GM19468 (cell line): Measurements from ENCODE around the gene IL1R2.
A peak's percentile ranks its signal among the peaks of the same experiment; 100 is the strongest.

ENCODE experiments used
- ATAC-seq: cut with Tn5 transposase; IDR thresholded peaks from one replicate; pipeline ENCODE4 v1.9.1; 2021; ENCODE audit warnings: mild to moderate bottlenecking, moderate library complexity, moderate number of reproducible peaks; ENCODE audit not compliant: unreplicated experiment; ENCODE audit errors: extremely low read depth

Gene IL1R2

DNA sequence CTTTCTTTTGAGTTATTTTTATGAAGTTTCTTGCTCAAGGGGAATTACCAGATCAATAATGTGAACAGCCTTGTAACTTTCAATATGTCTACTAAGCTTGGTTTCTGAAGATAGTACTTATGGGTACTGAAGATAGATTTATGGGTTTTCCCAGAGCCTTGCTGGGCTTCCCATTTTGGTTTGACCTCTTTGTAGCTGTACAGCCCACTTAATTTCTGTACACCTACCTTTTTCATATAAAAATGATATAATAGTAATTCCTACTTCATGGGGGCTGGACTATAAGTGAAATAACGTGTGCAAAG is 22.2 kb downstream of the IL1R2 start:
- no peak for ATAC-seq

GRCh38 chr2:102015399-102015798 is 23.6 kb downstream of the IL1R2 start:
- no peak for ATAC-seq

DNA sequence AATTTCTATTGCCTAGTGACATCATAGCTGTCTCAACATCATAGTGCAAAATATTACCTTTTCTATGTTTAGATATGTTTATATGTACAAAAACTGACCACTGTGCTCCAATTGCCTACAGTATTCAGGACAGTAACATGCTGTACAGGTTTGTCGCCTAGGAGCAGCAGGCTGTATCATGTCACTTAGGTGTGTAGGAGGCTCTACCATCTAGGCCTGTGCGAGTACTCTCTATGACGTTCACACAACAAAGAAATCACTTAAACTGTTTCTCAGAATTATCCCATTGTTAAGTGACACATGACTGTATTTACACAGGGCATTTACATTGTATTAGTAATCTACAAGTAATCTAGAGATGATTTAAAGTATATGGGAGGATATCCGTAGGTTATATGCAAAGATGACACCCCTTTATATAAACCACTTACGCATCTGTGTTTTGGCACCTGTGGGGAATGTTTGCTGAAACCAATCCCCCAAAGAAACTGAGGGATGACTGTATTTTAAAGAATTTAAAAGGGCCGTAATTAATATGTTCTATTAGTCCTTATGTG is 24.7 kb downstream of the IL1R2 start:
- no peak for ATAC-seq

GRCh38 chr2:102018823-102019445 is 27.2 kb downstream of the IL1R2 start:
- ATAC-seq: no peak

GRCh38 chr2:102020596-102021170 is 28.9 kb downstream of the IL1R2 start:
- no peak for ATAC-seq

DNA sequence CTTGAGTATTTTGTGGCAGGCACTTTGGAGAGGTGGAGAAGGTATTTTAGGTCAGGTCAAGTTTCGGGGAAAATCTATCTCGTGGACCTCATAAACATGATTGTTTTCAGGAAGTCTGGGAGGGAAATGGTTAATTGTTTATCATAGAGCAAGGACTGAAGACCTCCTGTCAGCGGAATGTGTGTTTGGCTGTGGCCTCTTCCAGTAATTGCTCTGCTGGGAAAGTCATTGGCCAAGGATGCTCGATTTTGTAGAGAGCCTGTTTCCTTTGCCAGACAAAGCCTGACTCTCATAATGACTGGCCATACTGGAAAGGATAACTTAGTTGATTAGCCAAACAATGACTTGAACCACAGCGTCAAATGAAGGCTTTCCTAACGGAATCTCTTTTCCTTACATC is 30.0 kb downstream of the IL1R2 start:
- ATAC-seq: no peak

- no peak for ATAC-seq
Observed at GRCh38 chr2:102022884-102023539, 31.3 kb downstream of the IL1R2 start.

GRCh38 chr2:102024410-102024809 is 32.6 kb downstream of the IL1R2 start:
- no peak for ATAC-seq

DNA sequence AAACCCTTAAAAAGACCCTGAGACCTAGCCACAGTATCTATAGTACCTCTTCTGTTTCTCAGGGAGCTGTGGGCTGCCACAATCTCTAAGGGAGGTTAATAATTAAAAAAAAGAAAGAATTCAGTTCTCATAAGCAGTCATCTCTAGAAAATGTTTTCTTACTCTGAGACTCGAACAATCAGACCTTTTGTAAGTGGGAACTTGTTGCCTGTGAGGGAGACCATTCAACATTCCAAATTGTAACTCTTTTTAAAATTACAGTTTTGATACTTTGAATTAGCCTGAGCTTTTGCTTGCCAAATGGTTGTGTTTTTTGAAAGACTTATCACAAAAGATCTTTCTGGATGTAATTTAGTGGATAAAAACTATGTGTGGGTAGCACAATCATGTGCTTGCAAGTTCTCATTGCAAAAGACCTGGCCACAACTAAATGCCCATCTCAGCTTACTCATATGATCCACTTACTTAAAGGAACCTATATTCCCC is 33.3 kb downstream of the IL1R2 start:
- peak; percentile 73 for ATAC-seq

DNA sequence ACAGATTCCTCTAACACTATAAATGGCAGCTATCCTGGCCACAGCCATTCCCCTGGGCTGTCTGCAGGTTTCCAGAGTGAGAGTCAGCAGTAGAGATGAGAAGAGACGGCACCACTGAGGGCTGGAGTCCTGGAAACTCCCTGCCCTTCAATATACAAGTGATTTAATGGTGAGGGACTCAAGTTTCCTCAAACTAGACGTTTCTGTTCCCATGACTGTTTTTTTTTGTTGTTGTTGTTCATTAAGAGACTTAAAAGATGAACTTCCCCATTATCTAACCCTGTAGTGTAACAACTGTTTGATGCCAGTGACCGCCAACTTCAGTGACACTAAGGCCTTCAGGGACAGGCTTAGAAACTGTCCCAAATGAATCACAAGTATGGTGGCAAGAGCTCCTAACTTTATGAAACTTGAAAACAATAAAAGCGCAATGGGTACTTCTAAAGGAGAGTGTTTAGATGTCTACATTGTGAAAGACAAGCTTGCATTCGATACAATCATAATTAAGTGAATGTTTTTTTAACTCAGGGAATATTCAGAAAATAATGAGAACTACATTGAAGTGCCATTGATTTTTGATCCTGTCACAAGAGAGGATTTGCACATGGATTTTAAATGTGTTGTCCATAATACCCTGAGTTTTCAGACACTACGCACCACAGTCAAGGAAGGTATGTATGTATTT is 34.0 kb downstream of the IL1R2 start:
- no peak for ATAC-seq

DNA sequence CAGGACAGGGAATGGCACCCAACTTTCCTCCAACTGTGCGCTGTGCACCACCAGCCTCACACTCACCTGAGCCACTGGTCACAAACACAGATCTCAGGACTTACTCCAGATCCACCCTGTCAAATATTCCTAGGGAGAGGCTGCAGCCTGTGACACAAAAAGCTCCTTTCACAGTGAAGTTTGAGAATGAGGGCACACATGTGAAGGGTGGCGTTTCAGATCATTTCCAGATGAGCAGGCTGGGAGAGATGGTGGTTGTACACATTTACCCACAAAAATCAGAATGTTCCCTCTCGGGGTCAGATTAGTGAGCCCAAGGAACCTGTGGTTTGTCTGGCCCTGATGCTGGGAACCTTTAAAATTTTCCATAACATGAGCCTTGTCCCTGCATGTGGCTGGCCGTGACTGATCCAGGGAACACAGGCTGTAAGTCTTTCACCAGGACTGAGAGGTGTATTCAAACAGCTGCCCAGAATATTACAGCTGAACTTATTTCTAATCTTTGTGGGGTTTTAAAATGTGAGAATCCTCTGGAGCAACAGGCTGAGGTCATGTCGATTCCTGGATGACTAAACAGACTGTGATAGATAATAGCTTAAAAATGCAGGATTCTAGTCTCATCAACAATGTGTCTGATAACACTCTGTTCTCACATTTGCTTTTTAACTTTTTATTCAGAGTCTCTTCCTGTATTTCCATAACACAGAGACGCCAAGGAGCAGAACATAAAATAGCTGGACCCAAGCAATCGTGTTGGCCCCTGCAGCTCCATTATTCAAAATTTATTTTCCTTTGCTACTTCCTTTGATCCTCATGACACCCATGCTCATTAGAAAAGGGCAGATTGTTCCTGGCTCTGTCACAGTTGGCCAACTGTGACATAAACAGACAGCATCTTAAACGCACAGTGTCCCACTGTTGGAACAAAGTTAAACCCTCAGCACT is 35.5 kb downstream of the IL1R2 start:
- ATAC-seq: no peak

DNA sequence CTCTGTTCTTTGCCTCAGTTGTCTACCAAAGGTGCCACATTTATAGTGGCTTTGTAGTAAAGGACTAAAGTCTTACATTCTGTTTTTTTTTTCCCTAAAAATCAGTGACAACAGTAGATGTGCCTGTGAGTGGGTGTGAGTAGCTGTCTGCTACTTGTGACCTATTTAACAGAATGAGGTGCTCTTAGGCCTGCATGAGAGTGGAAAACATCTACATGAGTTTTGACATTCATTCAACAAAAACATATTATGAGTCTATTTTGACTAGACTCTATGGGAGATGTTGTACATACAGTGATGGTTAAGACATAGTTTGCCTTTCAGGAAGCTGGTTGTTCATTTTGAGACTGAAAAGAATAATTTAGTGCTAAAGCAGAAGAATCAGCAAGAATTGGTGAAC is 36.7 kb downstream of the IL1R2 start:
- no peak for ATAC-seq

DNA sequence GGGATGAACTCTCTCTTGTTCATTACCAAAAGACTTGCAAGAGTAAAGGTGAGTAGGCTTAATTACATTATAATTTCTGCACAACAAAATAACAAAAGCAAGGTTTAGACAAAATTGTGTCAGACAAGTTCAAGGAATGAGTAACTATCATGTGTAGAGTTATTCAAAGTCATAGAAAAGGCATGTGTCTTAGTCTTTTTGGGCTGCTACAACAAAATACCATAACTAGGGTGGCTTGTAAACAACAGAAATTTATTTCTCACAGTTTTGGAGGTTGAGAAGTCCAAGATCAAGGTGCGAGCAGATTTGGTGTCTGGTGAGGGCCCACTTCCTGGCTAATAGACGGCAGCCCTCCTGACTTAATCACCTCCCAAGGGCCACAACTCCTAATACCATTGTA is 37.6 kb downstream of the IL1R2 start:
- ATAC-seq: no peak

GRCh38 chr2:102029952-102030351 is 38.2 kb downstream of the IL1R2 start:
- ATAC-seq: no peak

DNA sequence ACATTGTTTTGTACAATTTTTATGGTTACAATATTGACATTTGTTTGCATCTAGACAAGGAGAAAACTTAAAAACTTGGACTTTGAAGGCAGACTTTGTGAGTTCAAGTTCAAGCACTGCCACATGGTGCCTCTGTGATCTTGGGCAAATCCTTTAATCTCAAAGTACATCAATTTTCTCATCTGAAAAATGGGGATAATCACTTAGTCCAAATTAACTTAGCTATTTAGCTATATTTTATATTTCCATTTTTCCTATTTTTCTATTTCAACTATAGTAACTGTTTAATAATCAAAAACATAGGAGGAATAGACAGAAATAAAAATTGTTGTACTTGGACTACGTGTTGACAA is 38.7 kb downstream of the IL1R2 start:
- no peak for ATAC-seq

DNA sequence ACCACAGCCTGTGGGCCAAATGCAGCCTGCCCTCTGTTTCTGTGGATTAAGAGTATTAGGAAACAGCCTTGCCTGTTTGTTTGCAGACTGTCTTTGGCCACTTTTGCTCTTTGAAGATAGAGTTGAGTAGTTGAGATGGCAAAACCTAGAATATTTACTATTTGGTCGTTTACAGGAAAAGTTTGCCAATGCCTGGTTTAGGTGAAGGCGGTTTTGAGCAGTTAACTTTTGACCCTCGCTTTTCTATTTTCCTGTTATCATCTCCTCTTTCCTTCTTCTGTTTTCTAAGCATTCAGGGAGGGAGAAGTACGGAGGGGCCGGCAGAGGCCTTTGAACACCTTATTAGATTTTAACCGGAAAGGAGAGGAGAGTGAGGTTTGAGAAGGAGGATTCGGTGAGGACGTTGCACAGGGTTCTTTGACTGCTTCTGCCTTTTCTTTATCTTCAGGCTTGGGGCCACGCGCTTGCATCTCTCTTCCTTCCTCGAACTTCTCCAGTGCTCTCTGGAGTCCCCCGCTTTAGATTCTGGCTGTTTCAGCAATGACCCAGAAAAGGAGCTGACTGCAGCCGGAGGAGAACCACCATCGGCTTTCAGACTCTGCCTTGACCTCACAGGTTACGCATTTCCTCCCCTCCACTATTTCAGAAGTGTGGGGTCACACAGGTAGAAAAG is 39.2 kb downstream of the IL1R2 start:
- ATAC-seq: no peak

GRCh38 chr2:102032368-102033030 is 40.7 kb downstream of the IL1R2 start:
- no peak for ATAC-seq

DNA sequence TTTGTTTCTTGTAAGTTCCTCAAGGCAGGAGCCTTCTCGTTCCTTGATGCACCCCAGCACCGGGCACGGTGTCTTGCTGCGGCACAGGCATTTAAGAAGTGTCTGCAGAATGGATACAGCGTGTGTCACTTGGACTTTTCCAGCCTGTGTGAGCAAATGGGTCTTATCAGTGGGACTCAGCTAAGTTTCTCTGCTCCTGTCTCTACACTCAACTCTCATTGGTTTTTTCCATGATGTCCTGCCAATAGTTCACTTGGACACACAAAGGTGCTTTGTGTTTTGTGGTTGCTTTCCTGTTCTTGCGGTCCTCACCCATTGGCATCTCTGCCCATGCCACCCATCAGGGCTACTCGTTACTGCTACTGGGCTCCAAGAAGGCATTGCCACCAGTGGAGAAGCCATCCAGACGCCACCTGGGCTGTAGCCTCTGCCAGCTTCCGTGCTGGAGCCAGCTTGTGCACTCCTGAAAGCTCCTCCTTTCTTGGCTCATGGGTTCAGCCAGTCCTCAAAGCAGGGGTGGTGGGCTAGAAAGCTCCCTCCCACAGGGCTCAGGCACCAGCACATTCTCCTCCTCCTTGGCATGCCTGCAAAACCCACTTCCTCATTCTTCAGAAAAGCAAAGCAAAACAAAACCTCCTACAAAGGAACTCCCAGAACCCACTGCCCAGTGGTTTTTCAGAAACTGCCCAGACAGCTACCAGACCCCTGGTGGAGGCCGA is 41.4 kb downstream of the IL1R2 start:
- no peak for ATAC-seq
